Left lung (tissue), 10 donors: ENCODE results near the gene CROCC. TPM values are rescaled to one million over a fixed set of nuclear protein-coding genes. Genes with fewer than 3 reads are reported as not detected.

Experiments used
- ATAC-seq: fragments of 200-7000 bp; cut with Tn5 transposase; one replicate; pipeline ENCODE4 v1.9.1; 2020; ENCODE audit warnings: moderate library complexity
- DNase-seq, 4 donors: peaks; one replicate each; pipeline ENCODE4 v3.0.0-alpha.2; 2013 to 2020
- H3K27ac ChIP-seq, 2 donors: fragments of 200-600 bp; sonication (generic) in 1 of 2; one replicate each; pipeline versions ENCODE4 v1.5.0 to v1.8.0; 2020 to 2021
- H3K27me3 ChIP-seq, 2 donors: fragments of 200-600 bp; sonication (generic) in 1 of 2; one replicate each; pipeline versions ENCODE4 v1.5.0 to v1.8.0; 2020 to 2021
- H3K36me3 ChIP-seq, 2 donors: fragments of 200-600 bp; sonication (generic) in 1 of 2; one replicate each; pipeline versions ENCODE4 v1.5.0 to v1.8.0; 2020 to 2021
- H3K4me1 ChIP-seq, 2 donors: fragments of 200-600 bp; one replicate each; pipeline ENCODE4 v1.8.0; 2021
- H3K4me3 ChIP-seq, 2 donors: fragments of 200-600 bp; sonication (generic) in 1 of 2; one replicate each; pipeline versions ENCODE4 v1.5.0 to v1.8.0; 2020 to 2021; ENCODE audit warnings: mild to moderate bottlenecking in 1 of 2
- H3K9me3 ChIP-seq, 2 donors: fragments of 200-600 bp; sonication (generic) in 1 of 2; one replicate each; pipeline versions ENCODE4 v1.5.0 to v1.8.0; 2020 to 2021
- intact Hi-C, 2 donors: fragments of 100-400 bp; cut with DNase I; formaldehyde crosslinking; loops; one replicate each; pipeline versions ENCODE4 v1.11.2 to v1.14.2; 2022
- polyA plus RNA-seq, 6 donors: library from polyadenylated mRNA; unstranded; fragments of 120-200 nt; gene quantifications; one replicate each; pipeline ENCODE4 v1.2.1, GENCODE V29; 2013; ENCODE audit not compliant: insufficient read length in 6 of 6
- total RNA-seq, 2 donors: library from RNA; stranded (reverse); fragmentation: NEBNext Ultra II Directional; extraction: Animal tissue kit (Norgen Biotek cat#: 25700); gene quantifications; one replicate each; pipeline ENCODE4 v1.2.1, GENCODE V29; 2021
- TF ChIP-seq, protein P1 (sequence below), 2 donors: fragments of 200-600 bp; sonication (generic) in 1 of 2; IDR thresholded peaks; one replicate each; pipeline versions ENCODE4 v1.5.0 to v1.8.0; 2021; ENCODE audit warnings: antibody characterized with exemption in 2 of 2
- donor health status: DM: no; HTN: yes; CAD: no.
- donor health status: DM: no; HTN: no; CAD: no.

Gene CROCC
- total and polyA plus RNA-seq, 8 donors = 19.1 to 66.2 (median 53.9) TPM

DNA sequence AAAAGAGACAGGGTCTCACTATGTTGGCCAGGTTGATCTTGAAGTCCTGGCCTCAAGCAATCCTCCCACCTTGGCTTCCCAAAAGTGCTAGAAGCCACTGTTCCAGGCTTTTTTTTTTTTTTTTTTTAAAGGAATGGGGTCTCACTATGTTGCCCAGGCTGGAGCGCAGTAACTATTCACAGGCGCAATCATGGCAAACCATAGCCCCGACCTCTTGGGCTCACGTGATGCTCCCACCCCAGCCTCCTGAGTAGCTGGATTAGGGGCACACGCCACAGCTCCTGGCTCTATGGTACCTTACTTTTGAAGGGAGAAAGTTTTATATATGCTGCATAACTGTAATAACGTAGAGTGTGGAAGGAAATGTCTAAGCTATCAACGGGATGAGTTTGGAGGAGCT is 95.7 kb downstream of the CROCC start:
- TF ChIP-seq, protein P1, sequence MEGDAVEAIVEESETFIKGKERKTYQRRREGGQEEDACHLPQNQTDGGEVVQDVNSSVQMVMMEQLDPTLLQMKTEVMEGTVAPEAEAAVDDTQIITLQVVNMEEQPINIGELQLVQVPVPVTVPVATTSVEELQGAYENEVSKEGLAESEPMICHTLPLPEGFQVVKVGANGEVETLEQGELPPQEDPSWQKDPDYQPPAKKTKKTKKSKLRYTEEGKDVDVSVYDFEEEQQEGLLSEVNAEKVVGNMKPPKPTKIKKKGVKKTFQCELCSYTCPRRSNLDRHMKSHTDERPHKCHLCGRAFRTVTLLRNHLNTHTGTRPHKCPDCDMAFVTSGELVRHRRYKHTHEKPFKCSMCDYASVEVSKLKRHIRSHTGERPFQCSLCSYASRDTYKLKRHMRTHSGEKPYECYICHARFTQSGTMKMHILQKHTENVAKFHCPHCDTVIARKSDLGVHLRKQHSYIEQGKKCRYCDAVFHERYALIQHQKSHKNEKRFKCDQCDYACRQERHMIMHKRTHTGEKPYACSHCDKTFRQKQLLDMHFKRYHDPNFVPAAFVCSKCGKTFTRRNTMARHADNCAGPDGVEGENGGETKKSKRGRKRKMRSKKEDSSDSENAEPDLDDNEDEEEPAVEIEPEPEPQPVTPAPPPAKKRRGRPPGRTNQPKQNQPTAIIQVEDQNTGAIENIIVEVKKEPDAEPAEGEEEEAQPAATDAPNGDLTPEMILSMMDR (IDR thresholded peaks at IDR 0.05) = no peak
- H3K36me3 ChIP-seq = peaks cover 7 to 51% of the 10 kb centered on the region in 2 donors

GRCh38 chr1:17018849-17019248 is 97.1 kb downstream of the CROCC start:
- Histone ChIP-seq H3K27me3 (no peaks in the 10 kb centered on the region), H3K4me1 (peaks cover 0 to 25% of the 10 kb centered on the region in 2 donors), H3K36me3 (peaks cover 7 to 65% of the 10 kb centered on the region in 2 donors), H3K9me3 (no peaks in the 10 kb centered on the region), H3K4me3 (no peak overlapping the region), H3K27ac (no peak overlapping the region)
- TF ChIP-seq, protein P1 (IDR thresholded peaks at IDR 0.05) = no peak
- no peak for DNase-seq
- intact Hi-C loops = no loop called here
- no peak for ATAC-seq

More for the DNA sequence above, 95.7 kb downstream of the CROCC start:
- Histone ChIP-seq H3K27me3 (no peaks in the 10 kb centered on the region), H3K27ac (no peak overlapping the region), H3K4me1 (peaks cover 0 to 27% of the 10 kb centered on the region in 2 donors), H3K4me3 (no peak overlapping the region), H3K9me3 (no peaks in the 10 kb centered on the region)
- ATAC-seq = no peak
- DNase-seq = peak in 1 of 4 donors; percentile 6
- intact Hi-C loops = no loop called here

DNA sequence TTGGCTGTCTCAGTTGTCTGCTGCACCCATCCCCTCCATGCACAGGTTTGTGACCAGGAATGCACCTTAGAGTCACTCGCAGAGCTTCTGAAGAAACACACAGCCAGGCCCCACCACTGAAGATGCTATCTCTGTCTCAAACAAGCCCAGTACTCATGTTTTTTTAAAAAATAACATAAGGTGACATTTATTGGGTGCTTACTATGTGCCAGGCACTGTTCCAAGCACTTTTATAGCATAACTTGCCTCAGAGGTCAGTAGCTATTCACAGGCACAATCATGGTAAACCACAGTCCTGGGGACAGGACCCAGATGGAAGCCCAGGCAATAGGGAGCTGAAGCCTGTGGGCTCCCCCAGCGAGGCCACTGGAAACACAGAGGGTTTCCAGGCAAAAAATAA is 98.8 kb downstream of the CROCC start:
- H3K4me3 ChIP-seq = no peak overlapping the region
- H3K4me1 ChIP-seq = peaks cover 0 to 17% of the 10 kb centered on the region in 2 donors
- no peak for DNase-seq
- no peak for ATAC-seq
- TF ChIP-seq, protein P1 (IDR thresholded peaks at IDR 0.05) = no peak
- intact Hi-C loops = no loop called here
- H3K27ac ChIP-seq = no peak overlapping the region
- H3K9me3 ChIP-seq = no peaks in the 10 kb centered on the region
- H3K27me3 ChIP-seq = no peaks in the 10 kb centered on the region
- peaks cover 7 to 82% of the 10 kb centered on the region in 2 donors for H3K36me3 ChIP-seq

GRCh38 chr1:17021896-17022295 is 100.2 kb downstream of the CROCC start:
- Histone ChIP-seq H3K27ac (no peak overlapping the region), H3K27me3 (no peaks in the 10 kb centered on the region), H3K36me3 (peaks cover 7 to 96% of the 10 kb centered on the region in 2 donors), H3K4me1 (peaks cover 0 to 13% of the 10 kb centered on the region in 2 donors), H3K4me3 (no peak overlapping the region), H3K9me3 (no peaks in the 10 kb centered on the region)
- intact Hi-C loops = no loop called here
- no peak for DNase-seq
- TF ChIP-seq, protein P1 (IDR thresholded peaks at IDR 0.05) = no peak
- no peak for ATAC-seq

Other genes with a start within 250 kb of the CROCC start
- gene RNU1-4, start 181.4 kb upstream of the CROCC start, total RNA-seq = 1,000 to 10,000 TPM; 2,748 to 3,444 TPM
- 1 to 10 TPM; 1.5 to 9.4 (median 2.1) TPM for gene RNU1-4, start 181.4 kb upstream of the CROCC start, polyA plus RNA-seq
- 1,000 to 10,000 TPM; 2,748 to 3,444 TPM for gene RNU1-2, start 26.0 kb upstream of the CROCC start, total RNA-seq
- gene RNU1-2, start 26.0 kb upstream of the CROCC start, polyA plus RNA-seq = 1 to 10 TPM; 1.5 to 9.4 (median 2.1) TPM
- 10 to 100 TPM in 1 of 2 donors, 1 to 10 TPM in 1; 8.0 to 54.3 TPM for gene MFAP2, start 58.7 kb downstream of the CROCC start, total RNA-seq
- gene MFAP2, start 58.7 kb downstream of the CROCC start, polyA plus RNA-seq = 100 to 1,000 TPM; 256 to 380 (median 302) TPM
- 10 to 100 TPM; 63.6 to 65.0 TPM for gene ATP13A2, start 90.0 kb downstream of the CROCC start, total RNA-seq
- 10 to 100 TPM; 23.6 to 39.4 (median 32.3) TPM for gene ATP13A2, start 90.0 kb downstream of the CROCC start, polyA plus RNA-seq
- 100 to 1,000 TPM in 1 of 2 donors, 10 to 100 TPM in 1; 87.7 to 110 TPM for gene SDHB, start 132.1 kb downstream of the CROCC start, total RNA-seq
- gene SDHB, start 132.1 kb downstream of the CROCC start, polyA plus RNA-seq = 100 to 1,000 TPM in 2 of 6 donors, 10 to 100 TPM in 4; 86.8 to 108 (median 98.1) TPM
- 10 to 100 TPM in 1 of 2 donors, 1 to 10 TPM in 1; 2.2 to 35.4 TPM for gene PADI2, start 197.5 kb downstream of the CROCC start, total RNA-seq
- gene PADI2, start 197.5 kb downstream of the CROCC start, polyA plus RNA-seq = 10 to 100 TPM in 4 of 6 donors, 1 to 10 TPM in 2; 7.0 to 16.1 (median 10.6) TPM